Tibial artery (tissue), 4 donors: ENCODE measurements around the gene N4BP2L2.

ENCODE experiments used
- DNase-seq, 2 donors: peaks; one replicate each; pipeline ENCODE4 v3.0.0-alpha.2; 2019
- H3K27ac ChIP-seq, 2 donors: fragments of 200-600 bp; sonication (generic) in 1 of 2; 1 replicate in 1 of 2; 2 replicates in 1 of 2; pipeline ENCODE4 v1.5.1; 2018 to 2019; ENCODE audit warnings: mild to moderate bottlenecking in 1 of 2
- H3K27me3 ChIP-seq, 2 donors: fragments of 200-600 bp; sonication (generic) in 1 of 2; one replicate each; pipeline versions ENCODE4 v1.5.1 to v1.6.0; 2016 to 2019
- H3K36me3 ChIP-seq, 3 donors: fragments of 200-600 bp; sonication (generic) in 2 of 3; one replicate each; pipeline ENCODE4 v1.5.1; 2016 to 2019; ENCODE audit warnings: mild to moderate bottlenecking in 2 of 3
- H3K4me1 ChIP-seq, 4 donors: fragments of 200-600 bp; sonication (generic) in 2 of 4; 1 replicate in 3 of 4; 2 replicates in 1 of 4; pipeline ENCODE4 v1.5.1; 2016 to 2019
- H3K4me3 ChIP-seq, 2 donors: fragments of 200-600 bp; sonication (generic) in 1 of 2; 1 replicate in 1 of 2; 2 replicates in 1 of 2; pipeline ENCODE4 v1.5.1; 2018 to 2019; ENCODE audit warnings: mild to moderate bottlenecking in 2 of 2
- H3K9me3 ChIP-seq, 3 donors: fragments of 200-600 bp; sonication (generic) in 1 of 3; one replicate each; pipeline ENCODE4 v1.5.1; 2016 to 2019
- CTCF ChIP-seq, 2 experiments: fragments of 200-600 bp in 1 of 2; fragments of 450-650 bp in 1 of 2; IDR thresholded peaks; one replicate each; pipeline ENCODE4 v1.5.1; 2017 to 2019; ENCODE audit warnings: antibody characterized with exemption in 2 of 2, mild to moderate bottlenecking in 1 of 2, moderate library complexity in 1 of 2
- intact Hi-C: fragments of 100-400 bp; cut with DNase I; formaldehyde crosslinking; loops from one replicate; pipeline ENCODE4 v1.15.0; 2023; ENCODE audit warnings: low total_unique reads

N4BP2L2 gene

GRCh38 chr13:32390048-32390447, 148.5 kb downstream of the N4BP2L2 start:
- no peak overlapping the region for H3K27ac ChIP-seq
- no peaks in the 10 kb centered on the region for H3K36me3 ChIP-seq
- no peaks in the 10 kb centered on the region for H3K27me3 ChIP-seq
- DNase-seq = no peak
- intact Hi-C loops = no loop called here
- no peak for TF ChIP-seq CTCF (IDR thresholded peaks at IDR 0.05)
- H3K4me3 ChIP-seq = no peak overlapping the region
- H3K4me1 ChIP-seq = no peaks in the 10 kb centered on the region
- H3K9me3 ChIP-seq = no peaks in the 10 kb centered on the region

GRCh38 chr13:32385410-32385809, 153.2 kb downstream of the N4BP2L2 start:
- Histone ChIP-seq H3K27ac (no peak overlapping the region), H3K27me3 (no peaks in the 10 kb centered on the region), H3K36me3 (no peaks in the 10 kb centered on the region), H3K4me1 (no peaks in the 10 kb centered on the region), H3K4me3 (no peak overlapping the region), H3K9me3 (no peaks in the 10 kb centered on the region)
- intact Hi-C loops = no loop called here
- DNase-seq = no peak
- no peak for TF ChIP-seq CTCF (IDR thresholded peaks at IDR 0.05)

GRCh38 chr13:32384702-32385101, 153.9 kb downstream of the N4BP2L2 start:
- no peaks in the 10 kb centered on the region for H3K36me3 ChIP-seq
- H3K4me1 ChIP-seq = no peaks in the 10 kb centered on the region
- intact Hi-C loops = no loop called here
- no peaks in the 10 kb centered on the region for H3K27me3 ChIP-seq
- no peak for DNase-seq
- H3K27ac ChIP-seq = no peak overlapping the region
- H3K9me3 ChIP-seq = no peaks in the 10 kb centered on the region
- no peak overlapping the region for H3K4me3 ChIP-seq
- TF ChIP-seq CTCF (IDR thresholded peaks at IDR 0.05) = no peak

- no peaks in the 10 kb centered on the region for H3K9me3 ChIP-seq
- no peak overlapping the region for H3K27ac ChIP-seq
- no peaks in the 10 kb centered on the region for H3K27me3 ChIP-seq
- intact Hi-C loops = no loop called here
- no peaks in the 10 kb centered on the region for H3K4me1 ChIP-seq
- no peak for TF ChIP-seq CTCF (IDR thresholded peaks at IDR 0.05)
- DNase-seq = no peak
- H3K36me3 ChIP-seq = no peaks in the 10 kb centered on the region
- no peak overlapping the region for H3K4me3 ChIP-seq
Observed at GRCh38 chr13:32383836-32384618, 154.6 kb downstream of the N4BP2L2 start.
